ENCODE results near the gene RASAL1. TPM values are rescaled to one million over a fixed set of nuclear protein-coding genes. Genes with fewer than 3 reads are reported as not detected.
A peak's percentile ranks its signal among the peaks of the same experiment; 100 is the strongest.

RASAL1 gene
- total RNA-seq, 4 donors from 2014 or later, result 0.85 to 4.4 (median 3.9) TPM

DNA sequence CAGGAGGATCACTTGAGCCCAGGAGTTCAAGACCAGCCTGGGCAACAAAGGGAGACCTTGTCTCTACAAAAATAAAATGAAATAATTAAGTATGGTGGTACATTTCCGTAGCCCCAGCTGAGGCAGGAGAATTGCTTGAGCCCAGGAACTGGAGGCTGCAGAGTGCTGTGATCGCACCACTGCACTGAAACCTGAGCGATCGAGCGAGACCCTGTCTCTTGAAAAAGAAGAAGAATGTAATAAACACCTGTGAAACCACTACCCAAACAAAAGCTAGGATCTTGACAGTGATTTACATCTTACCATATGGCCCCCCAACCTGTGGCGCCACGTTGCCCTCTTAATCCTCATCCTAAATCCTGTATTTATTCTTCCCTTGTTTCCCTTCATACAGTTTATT, 84.8 kb downstream of the RASAL1 start:
- Histone ChIP-seq H3K27me3 (no peaks in the 10 kb centered on the region), H3K27ac (peak overlapping the region in 1 of 4 donors; percentile 63), H3K36me3 (no peaks in the 10 kb centered on the region), H3K9me3 (no peaks in the 10 kb centered on the region), H3K4me3 (no peak overlapping the region), H3K4me1 (peaks cover 0 to 23% (median 4%) of the 10 kb centered on the region in 4 donors)
- no peak for TF ChIP-seq POLR2A (IDR thresholded peaks at IDR 0.05)
- TF ChIP-seq, protein P1, sequence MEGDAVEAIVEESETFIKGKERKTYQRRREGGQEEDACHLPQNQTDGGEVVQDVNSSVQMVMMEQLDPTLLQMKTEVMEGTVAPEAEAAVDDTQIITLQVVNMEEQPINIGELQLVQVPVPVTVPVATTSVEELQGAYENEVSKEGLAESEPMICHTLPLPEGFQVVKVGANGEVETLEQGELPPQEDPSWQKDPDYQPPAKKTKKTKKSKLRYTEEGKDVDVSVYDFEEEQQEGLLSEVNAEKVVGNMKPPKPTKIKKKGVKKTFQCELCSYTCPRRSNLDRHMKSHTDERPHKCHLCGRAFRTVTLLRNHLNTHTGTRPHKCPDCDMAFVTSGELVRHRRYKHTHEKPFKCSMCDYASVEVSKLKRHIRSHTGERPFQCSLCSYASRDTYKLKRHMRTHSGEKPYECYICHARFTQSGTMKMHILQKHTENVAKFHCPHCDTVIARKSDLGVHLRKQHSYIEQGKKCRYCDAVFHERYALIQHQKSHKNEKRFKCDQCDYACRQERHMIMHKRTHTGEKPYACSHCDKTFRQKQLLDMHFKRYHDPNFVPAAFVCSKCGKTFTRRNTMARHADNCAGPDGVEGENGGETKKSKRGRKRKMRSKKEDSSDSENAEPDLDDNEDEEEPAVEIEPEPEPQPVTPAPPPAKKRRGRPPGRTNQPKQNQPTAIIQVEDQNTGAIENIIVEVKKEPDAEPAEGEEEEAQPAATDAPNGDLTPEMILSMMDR (IDR thresholded peaks at IDR 0.05), result no peak
- DNase-seq, result peak in 2 of 3 donors; percentile 73 to 78

DNA sequence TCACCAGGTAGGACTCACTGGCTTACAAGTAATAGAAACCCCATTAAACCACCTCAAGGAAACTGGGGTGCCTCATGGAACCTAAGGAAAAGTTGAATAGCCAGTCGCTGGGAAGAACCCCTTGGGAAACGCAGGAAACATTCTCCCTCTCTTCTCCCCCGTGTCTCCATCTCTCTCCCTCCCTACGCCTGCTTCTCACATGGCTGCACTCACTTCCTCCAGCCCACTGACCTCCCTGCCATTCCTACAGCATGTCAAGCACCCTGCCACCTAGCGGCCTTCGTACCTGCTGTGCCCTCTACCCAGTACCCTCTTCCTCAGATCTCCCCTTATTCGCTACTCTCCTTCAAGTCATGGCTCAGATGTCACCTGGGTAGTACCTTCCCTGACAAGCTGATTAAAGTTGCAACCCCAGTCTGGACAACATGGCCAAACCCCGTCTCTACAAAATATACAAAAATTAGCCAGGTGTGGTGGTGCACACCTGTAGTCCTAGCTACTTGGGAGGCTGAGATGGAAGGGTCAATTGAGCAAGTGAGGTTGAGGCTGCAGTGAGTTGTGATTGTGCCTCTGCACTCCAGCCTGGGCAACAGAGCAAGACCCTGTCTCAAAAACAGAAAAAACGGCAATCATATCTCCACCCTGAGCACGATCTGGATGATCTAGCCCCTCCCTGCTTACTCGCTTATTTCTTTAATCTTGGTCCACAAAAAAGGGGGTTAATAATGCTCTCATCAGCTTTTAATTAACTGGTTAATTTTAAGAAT, 85.4 kb downstream of the RASAL1 start:
- TF ChIP-seq, protein P1 (IDR thresholded peaks at IDR 0.05), result peak in 1 of 6 experiments; percentile 31
- no peak for TF ChIP-seq POLR2A (IDR thresholded peaks at IDR 0.05)
- Histone ChIP-seq H3K36me3 (no peaks in the 10 kb centered on the region), H3K9me3 (no peaks in the 10 kb centered on the region), H3K27ac (peak overlapping the region in 1 of 4 donors; percentile 63), H3K4me1 (peaks cover 0 to 23% (median 4%) of the 10 kb centered on the region in 4 donors), H3K4me3 (no peak overlapping the region), H3K27me3 (no peaks in the 10 kb centered on the region)
- DNase-seq, result peak in 2 of 3 donors; percentile 71 to 81

Small RNAs within 50 kb of the gene (small RNA-seq; reads per million reads assigned to genes)
- gene MIR7106 (0 reads per million in 2 donors), gene RF00019 (0 reads per million in 2 donors)

Other genes starting within 250 kb of the RASAL1 start
- gene OAS1, start 228.8 kb downstream of the RASAL1 start, total RNA-seq, result 10 to 100 TPM; 33.9 to 73.1 (median 63.5) TPM
- 10 to 100 TPM in 3 of 4 donors, 1 to 10 TPM in 1; 7.1 to 53.6 (median 16.7) TPM for gene OAS3, start 197.3 kb downstream of the RASAL1 start, total RNA-seq
- 10 to 100 TPM in 1 of 4 donors, 1 to 10 TPM in 3; 1.3 to 18.2 (median 3.5) TPM for gene OAS2, start 157.2 kb downstream of the RASAL1 start, total RNA-seq
- gene DTX1, start 79.0 kb downstream of the RASAL1 start, total RNA-seq, result 10 to 100 TPM in 1 of 4 donors, 1 to 10 TPM in 3; 3.1 to 33.8 (median 5.3) TPM
- gene CFAP73, start 14.0 kb upstream of the RASAL1 start, total RNA-seq, result not detected
- 100 to 1,000 TPM in 1 of 4 donors, 10 to 100 TPM in 3; 62.0 to 126 (median 66.5) TPM for gene DDX54, start 49.7 kb upstream of the RASAL1 start, total RNA-seq
- gene RITA1, start 50.0 kb upstream of the RASAL1 start, total RNA-seq, result 10 to 100 TPM in 3 of 4 donors, 1 to 10 TPM in 1; 5.0 to 36.6 (median 33.4) TPM
- gene TPCN1, start 85.7 kb upstream of the RASAL1 start, total RNA-seq, result 100 to 1,000 TPM in 3 of 4 donors, 10 to 100 TPM in 1; 66.7 to 199 (median 112) TPM
- 100 to 1,000 TPM in 2 of 4 donors, 10 to 100 TPM in 2; 49.5 to 112 (median 101) TPM for gene SLC8B1, start 199.3 kb upstream of the RASAL1 start, total RNA-seq
- gene PLBD2, start 222.8 kb upstream of the RASAL1 start, total RNA-seq, result 10 to 100 TPM; 17.0 to 32.4 (median 24.1) TPM

Data from Peyer's patch (tissue), 4 donors.